Neural progenitor cell (in vitro differentiated cells): Measurements from ENCODE around the gene ATXN1.

Experiments used
- EZH2 ChIP-seq: fragments of 200-600 bp; sonication (generic); IDR thresholded peaks from 2 replicates; pipeline ENCODE4 v1.6.1; 2017; ENCODE audit warnings: antibody characterized with exemption, mild to moderate bottlenecking, moderate library complexity
- EZH2phosphoT487 ChIP-seq: fragments of 200-600 bp; sonication (generic); IDR thresholded peaks from 2 replicates; pipeline ENCODE4 v1.6.1; 2017; ENCODE audit warnings: antibody characterized with exemption
- TF ChIP-seq, protein P1 (sequence below): fragments of 200-600 bp; sonication (generic); IDR thresholded peaks from 2 replicates; pipeline ENCODE4 v1.5.1; 2017; ENCODE audit warnings: antibody characterized with exemption, mild to moderate bottlenecking

DNA sequence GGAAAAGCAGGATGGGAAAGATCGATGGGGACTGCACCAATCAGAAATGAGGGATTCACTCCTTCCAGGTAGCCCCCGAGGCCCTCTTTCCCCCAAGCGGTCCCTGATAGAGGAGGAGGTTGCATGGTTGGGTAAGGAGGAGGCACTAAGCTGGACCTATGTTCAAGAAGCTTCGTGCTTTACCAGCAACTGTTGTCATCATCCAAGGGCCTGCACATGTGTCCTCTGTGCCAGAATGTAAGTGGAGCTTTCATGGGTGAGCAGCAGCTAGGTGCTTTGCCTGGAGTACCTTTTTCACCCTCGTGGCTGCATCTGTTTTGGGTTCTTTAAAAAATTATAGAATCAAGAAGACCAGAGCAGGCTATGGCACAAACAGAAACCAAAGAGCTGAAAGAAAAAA, 468.8 kb downstream of the ATXN1 start:
- TF ChIP-seq, protein P1, sequence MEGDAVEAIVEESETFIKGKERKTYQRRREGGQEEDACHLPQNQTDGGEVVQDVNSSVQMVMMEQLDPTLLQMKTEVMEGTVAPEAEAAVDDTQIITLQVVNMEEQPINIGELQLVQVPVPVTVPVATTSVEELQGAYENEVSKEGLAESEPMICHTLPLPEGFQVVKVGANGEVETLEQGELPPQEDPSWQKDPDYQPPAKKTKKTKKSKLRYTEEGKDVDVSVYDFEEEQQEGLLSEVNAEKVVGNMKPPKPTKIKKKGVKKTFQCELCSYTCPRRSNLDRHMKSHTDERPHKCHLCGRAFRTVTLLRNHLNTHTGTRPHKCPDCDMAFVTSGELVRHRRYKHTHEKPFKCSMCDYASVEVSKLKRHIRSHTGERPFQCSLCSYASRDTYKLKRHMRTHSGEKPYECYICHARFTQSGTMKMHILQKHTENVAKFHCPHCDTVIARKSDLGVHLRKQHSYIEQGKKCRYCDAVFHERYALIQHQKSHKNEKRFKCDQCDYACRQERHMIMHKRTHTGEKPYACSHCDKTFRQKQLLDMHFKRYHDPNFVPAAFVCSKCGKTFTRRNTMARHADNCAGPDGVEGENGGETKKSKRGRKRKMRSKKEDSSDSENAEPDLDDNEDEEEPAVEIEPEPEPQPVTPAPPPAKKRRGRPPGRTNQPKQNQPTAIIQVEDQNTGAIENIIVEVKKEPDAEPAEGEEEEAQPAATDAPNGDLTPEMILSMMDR: no peak
- TF ChIP-seq EZH2phosphoT487: no peak
- TF ChIP-seq EZH2: no peak
